ENCODE data around the gene BRCC3.

BRCC3 gene

GRCh38 chrX:155148724-155149537 lies 77.6 kb downstream of the BRCC3 start:
- DNase-seq = no peak

- no peak for DNase-seq
These were observed 98.6 kb downstream of the BRCC3 start for GRCh38 chrX:155169881-155170280.

Measured in kidney glomerular epithelial cell (primary cell).